ENCODE results near the gene YIF1B. TPM values are rescaled to one million over a fixed set of nuclear protein-coding genes. Genes with fewer than 3 reads are reported as not detected.

The YIF1B gene
- total RNA-seq, 1 experiment from 2014 or later, result 143 TPM

GRCh38 chr19:38290631-38291147, 25.1 kb downstream of the YIF1B start:
- peaks cover 33% of the 10 kb centered on the region for H3K4me1 ChIP-seq (ENCODE audit: control insufficient read depth, insufficient read depth, low read length)
- H3K36me3 ChIP-seq (ENCODE audit: control insufficient read depth, insufficient read depth, low read length), result peaks cover 13% of the 10 kb centered on the region
- DNase-seq (ENCODE audit: low read depth, low spot score) (no peak), ATAC-seq (peak; percentile 42)
- TF ChIP-seq TCF7L2 (IDR thresholded peaks at IDR 0.05; ENCODE audit: low read depth, low read length) (no peak), POLR2AphosphoS5 (IDR thresholded peaks at IDR 0.05; ENCODE audit: low read depth, low read length) (no peak), CTCF (IDR thresholded peaks at IDR 0.05) (no peak), REST (IDR thresholded peaks at IDR 0.05; ENCODE audit: insufficient read depth in 1 of 2, low read depth in 2 of 2, low read length in 1 of 2) (no peak), SIN3A (IDR thresholded peaks at IDR 0.05; ENCODE audit: borderline replicate concordance, insufficient read depth, low read depth, low read length) (no peak)
- intact Hi-C loops (cut with micrococcal nuclease; ENCODE audit: unreplicated experiment), result no loop called here
- no peak overlapping the region for H3K4me3 ChIP-seq (ENCODE audit: low read depth in 2 of 2, low read length in 2 of 2)
- H3K9me3 ChIP-seq (ENCODE audit: control insufficient read depth, insufficient read depth, low read depth, low read length), result no peaks in the 10 kb centered on the region
- H3K27ac ChIP-seq (ENCODE audit: low read length), result peak overlapping the region; percentile 32
- ChIA-PET CTCF (no interaction called here), POLR2A (no interaction called here)
- no TSS peak for BruUV-seq (replicated peaks)
- no peaks in the 10 kb centered on the region for H3K27me3 ChIP-seq (ENCODE audit: control insufficient read depth, insufficient read depth, low read length)
- in situ Hi-C loops (cut with HindIII; ENCODE audit: low pct_unique_long_range_greater_than_20kb, low sequenced_read_pairs), result no loop called here

- Histone ChIP-seq H3K9me3 (ENCODE audit: control insufficient read depth, insufficient read depth, low read depth, low read length) (no peaks in the 10 kb centered on the region), H3K4me3 (ENCODE audit: low read depth in 2 of 2, low read length in 2 of 2) (no peak overlapping the region), H3K36me3 (ENCODE audit: control insufficient read depth, insufficient read depth, low read length) (peaks cover 14% of the 10 kb centered on the region), H3K27ac (ENCODE audit: low read length) (peak overlapping the region; percentile 32), H3K4me1 (ENCODE audit: control insufficient read depth, insufficient read depth, low read length) (peaks cover 31% of the 10 kb centered on the region), H3K27me3 (ENCODE audit: control insufficient read depth, insufficient read depth, low read length) (no peaks in the 10 kb centered on the region)
- intact Hi-C loops (cut with micrococcal nuclease; ENCODE audit: unreplicated experiment), result no loop called here
- ChIA-PET CTCF (no interaction called here), POLR2A (no interaction called here)
- in situ Hi-C loops (cut with HindIII; ENCODE audit: low pct_unique_long_range_greater_than_20kb, low sequenced_read_pairs), result no loop called here
- ATAC-seq (no peak), DNase-seq (ENCODE audit: low read depth, low spot score) (no peak)
- TF ChIP-seq POLR2AphosphoS5 (IDR thresholded peaks at IDR 0.05; ENCODE audit: low read depth, low read length), result no peak
- no peak for TF ChIP-seq CTCF (IDR thresholded peaks at IDR 0.05)
- no peak for TF ChIP-seq REST (IDR thresholded peaks at IDR 0.05; ENCODE audit: insufficient read depth in 1 of 2, low read depth in 2 of 2, low read length in 1 of 2)
- TF ChIP-seq TCF7L2 (IDR thresholded peaks at IDR 0.05; ENCODE audit: low read depth, low read length), result no peak
- TF ChIP-seq SIN3A (IDR thresholded peaks at IDR 0.05; ENCODE audit: borderline replicate concordance, insufficient read depth, low read depth, low read length), result no peak
- no TSS peak for BruUV-seq (replicated peaks)
Observed at GRCh38 chr19:38289955-38290354, 25.8 kb downstream of the YIF1B start.

Data from Panc1 (cell line).